HepG2 (cell line): ENCODE measurements around the gene DCC. TPM values are rescaled to one million over a fixed set of nuclear protein-coding genes. Genes with fewer than 3 reads are reported as not detected.

Source experiments
- ATAC-seq: fragments of 200-7000 bp; cut with Tn5 transposase; 3 replicates; pipeline ENCODE4 v1.9.1; 2020; ENCODE audit warnings: mild to moderate bottlenecking, moderate library complexity
- BruUV-seq: library from RNA; stranded (reverse); fragments of 400-500 nt; replicated peaks from 2 replicates; lab custom pipeline; 2021; lab: Mats Ljungman, UMichigan
- CTCF ChIA-PET: fragments of 300-600 bp; formaldehyde crosslinking; extraction: SDS; loops from one replicate; lab custom pipeline; 2021; ENCODE audit warnings: low total read pairs, inconsistent platforms, low intra/inter-chr PET ratio; lab: Yijun Ruan, JAX
- POLR2A ChIA-PET: fragments of 350-600 bp; sonication (Branson Sonifier 250); formaldehyde crosslinking; loops from one replicate; lab custom pipeline; 2020; ENCODE audit warnings: antibody characterized with exemption, inconsistent platforms; lab: Yijun Ruan, JAX
- DNase-seq: peaks from one replicate; pipeline ENCODE4 v3.0.0-alpha.2; 2015; ENCODE audit warnings: low spot score
- FAIRE-seq: peaks from 3 replicates; lab custom pipeline; 2011; peaks lifted over from hg19 to GRCh38; lab: Jason Lieb, UNC
- H2AFZ ChIP-seq: one replicate; pipeline ENCODE4 v1.6.1; 2011; ENCODE audit warnings: low read length, inconsistent platforms
- H3K27ac ChIP-seq: fragments of 300-600 bp; 3 replicates; pipeline ENCODE4 v1.8.0; 2011; ENCODE audit warnings: mixed run types, mild to moderate bottlenecking, mixed read lengths, low read length, inconsistent platforms; ENCODE audit not compliant: insufficient read depth; ENCODE audit errors: extremely low read length
- H3K27me3 ChIP-seq, 2 experiments: fragments of 200-600 bp in 1 of 2; 2 replicates in 1 of 2; 3 replicates in 1 of 2; pipeline versions ENCODE4 v1.6.0 to v1.8.0; 2011; ENCODE audit warnings: low read length in 2 of 2, mild to moderate bottlenecking in 2 of 2, moderate library complexity in 2 of 2, inconsistent platforms in 1 of 2; ENCODE audit not compliant: insufficient read depth in 2 of 2, control insufficient read depth in 1 of 2
- H3K36me3 ChIP-seq, 2 experiments: fragments of 200-600 bp in 1 of 2; replicated peaks in 1 of 2; 2 replicates in 1 of 2; 3 replicates in 1 of 2; pipeline versions ENCODE4 v1.5.1 to v1.8.0; 2011; ENCODE audit warnings: low read length in 2 of 2, inconsistent platforms in 1 of 2; ENCODE audit not compliant: insufficient read depth in 2 of 2, control insufficient read depth in 1 of 2
- H3K4me1 ChIP-seq: 2 replicates; pipeline ENCODE4 v1.5.1; 2012; ENCODE audit warnings: low read length, inconsistent platforms; ENCODE audit not compliant: insufficient read depth
- H3K4me2 ChIP-seq: 2 replicates; pipeline ENCODE4 v1.6.0; 2011; ENCODE audit warnings: low read depth, low read length, inconsistent platforms
- H3K4me3 ChIP-seq, 3 experiments: fragments of 200-600 bp in 1 of 3; sonication (generic), shearing (Covaris generic) in 1 of 3; replicated peaks in 1 of 3; 2 replicates each; pipeline ENCODE4 v1.5.1; 2011 to 2016; ENCODE audit warnings: low read length in 3 of 3, inconsistent platforms in 2 of 3, low read depth in 2 of 3, mild to moderate bottlenecking in 2 of 3, control low read depth in 1 of 3, mixed read lengths in 1 of 3; ENCODE audit not compliant: insufficient read depth in 1 of 3
- H3K79me2 ChIP-seq: one replicate; pipeline ENCODE4 v1.6.1; 2011; ENCODE audit warnings: low read length, inconsistent platforms; ENCODE audit not compliant: insufficient read depth
- H3K9ac ChIP-seq: 2 replicates; pipeline ENCODE4 v1.6.0; 2011; ENCODE audit warnings: mild to moderate bottlenecking, low read depth, low read length, inconsistent platforms; ENCODE audit not compliant: insufficient read depth
- H3K9me3 ChIP-seq: 2 replicates; pipeline ENCODE4 v1.5.1; 2012; ENCODE audit warnings: mild to moderate bottlenecking, low read length
- H4K20me1 ChIP-seq: 2 replicates; pipeline ENCODE4 v1.6.0; 2011; ENCODE audit warnings: inconsistent platforms, mild to moderate bottlenecking, low read length, moderate library complexity; ENCODE audit not compliant: insufficient read depth
- EHMT2 ChIP-seq: fragments of 200-600 bp; sonication (generic); IDR thresholded peaks from 2 replicates; pipeline ENCODE4 v1.7.0; 2017; ENCODE audit warnings: antibody characterized with exemption, low read depth, low read length, borderline replicate concordance
- HNRNPL ChIP-seq: fragments of 200-400 bp; formaldehyde crosslinking; IDR thresholded peaks from 2 replicates; pipeline ENCODE4 v1.6.1; 2017; ENCODE audit warnings: mild to moderate bottlenecking, low read depth, low read length
- IRX3 ChIP-seq: sonication (generic); formaldehyde crosslinking; IDR thresholded peaks from 2 replicates; pipeline ENCODE4 v1.8.1; 2023; ENCODE audit warnings: mild to moderate bottlenecking, low read depth, missing genetic modification reagents, borderline replicate concordance
- KDM3A ChIP-seq: IDR thresholded peaks from 2 replicates; pipeline ENCODE4 v1.6.1; 2018; ENCODE audit warnings: low read depth, missing compliant biosample characterization
- MLXIP ChIP-seq: sonication (generic); formaldehyde crosslinking; IDR thresholded peaks from 2 replicates; pipeline ENCODE4 v1.9.0; 2021; ENCODE audit warnings: missing genetic modification reagents, borderline replicate concordance
- NFE2 ChIP-seq: sonication (generic); formaldehyde crosslinking; IDR thresholded peaks from 2 replicates; pipeline ENCODE4 v1.4.0; 2020; ENCODE audit warnings: missing genetic modification reagents
- NONO ChIP-seq, 2 experiments: fragments of 450-650 bp in 1 of 2; sonication (generic) in 1 of 2; formaldehyde crosslinking in 1 of 2; IDR thresholded peaks in 1 of 2; conservative IDR thresholded peaks in 1 of 2; 2 replicates each; pipeline versions ENCODE4 v1.6.1 to v1.8.0; 2017 to 2022; ENCODE audit warnings: mild to moderate bottlenecking in 1 of 2, missing genetic modification reagents in 1 of 2, moderate library complexity in 1 of 2
- NRL ChIP-seq: sonication (generic); formaldehyde crosslinking; IDR thresholded peaks from 2 replicates; pipeline ENCODE4 v1.5.0; 2020; ENCODE audit warnings: missing genetic modification reagents, mild to moderate bottlenecking, moderate library complexity, borderline replicate concordance
- SIX4 ChIP-seq: sonication (generic); formaldehyde crosslinking; IDR thresholded peaks from 2 replicates; pipeline ENCODE4 v1.4.0; 2020; ENCODE audit warnings: missing genetic modification reagents
- STAT5B ChIP-seq: sonication (generic); formaldehyde crosslinking; IDR thresholded peaks from 2 replicates; pipeline ENCODE4 v1.4.0; 2020; ENCODE audit warnings: missing genetic modification reagents
- TBX3 ChIP-seq: fragments of 450-650 bp; IDR thresholded peaks from 2 replicates; pipeline ENCODE4 v1.6.1; 2017; ENCODE audit warnings: antibody characterized with exemption, mild to moderate bottlenecking, inconsistent platforms, borderline replicate concordance
- ZBTB10 ChIP-seq: sonication (generic); formaldehyde crosslinking; IDR thresholded peaks from 2 replicates; pipeline ENCODE4 v1.4.0; 2020; ENCODE audit warnings: missing genetic modification reagents, borderline replicate concordance
- ZBTB46 ChIP-seq: sonication (generic); formaldehyde crosslinking; IDR thresholded peaks from 2 replicates; pipeline ENCODE4 v1.4.0; 2020; ENCODE audit warnings: mild to moderate bottlenecking, missing genetic modification reagents, borderline replicate concordance
- ZFP36L1 ChIP-seq: sonication (generic); formaldehyde crosslinking; IDR thresholded peaks from 2 replicates; pipeline ENCODE4 v1.8.0; 2022; ENCODE audit warnings: mild to moderate bottlenecking, missing genetic modification reagents, moderate library complexity
- ZNF224 ChIP-seq: sonication (generic); formaldehyde crosslinking; IDR thresholded peaks from 2 replicates; pipeline ENCODE4 v1.5.0; 2020; ENCODE audit warnings: mild to moderate bottlenecking, missing genetic modification reagents
- ZNF253 ChIP-seq: sonication (generic); formaldehyde crosslinking; IDR thresholded peaks from 2 replicates; pipeline ENCODE4 v1.8.0; 2022; ENCODE audit warnings: mild to moderate bottlenecking, missing genetic modification reagents, borderline replicate concordance
- ZNF335 ChIP-seq: sonication (generic); formaldehyde crosslinking; IDR thresholded peaks from 2 replicates; pipeline ENCODE4 v1.4.0; 2020; ENCODE audit warnings: missing genetic modification reagents
- WGBS: methylation state at CpG from one replicate; pipeline ENCODE4 v1.1.6; 2017; ENCODE audit warnings: low lambda C conversion rate; 5-methylcytosine and 5-hydroxymethylcytosine counted together
- in situ Hi-C: cut with HindIII; loops from 2 replicates; pipeline ENCODE4 v1.10.0; 2017; ENCODE audit warnings: low pct_unique_long_range_greater_than_20kb; ENCODE audit not compliant: extremely low pct_ligation_motif_present
- intact Hi-C: fragments of 100-400 bp; cut with micrococcal nuclease; formaldehyde crosslinking; loops from one replicate; pipeline ENCODE4 v1.10.0; 2022; ENCODE audit not compliant: unreplicated experiment
- polyA plus RNA-seq, 8 experiments: library from polyadenylated mRNA; depleted of rRNA in 3 of 8; stranded (reverse) in 7 of 8; unstranded in 1 of 8; fragments of >200 nt; fragmentation: Illumina TruSeq in 4 of 8; extraction: Trizol in 4 of 8; gene quantifications; 2 replicates each; pipeline versions ENCODE4 v1.2.1 to v1.2.3, GENCODE V29; 2011 to 2016; ENCODE audit warnings: low read depth in 4 of 8, missing spikeins in 1 of 8, mixed read lengths in 1 of 8; ENCODE audit not compliant: insufficient read depth in 1 of 8
- total RNA-seq, 5 experiments: library from RNA; depleted of rRNA; stranded (reverse); fragments of >200 nt; fragmentation: Illumina TruSeq; extraction: Trizol; gene quantifications; 2 replicates each; pipeline ENCODE4 v1.2.3, GENCODE V29; 2016; ENCODE audit warnings: low read depth in 1 of 5

The DCC gene
- total and polyA plus RNA-seq, 2 of the 13 experiments (the other 11 are each of a cell fraction or from before 2014, with no cell fraction given): not detected

GRCh38 chr18:52615321-52615720 is 275.3 kb downstream of the DCC start (continued):
- TF ChIP-seq NFE2 (CRISPR knock-in tag) (no peak), ZNF224 (no peak)

GRCh38 chr18:52615943-52616342 is 275.9 kb downstream of the DCC start:
- no peak overlapping the region for H2AFZ ChIP-seq
- no peaks in the 10 kb centered on the region for H4K20me1 ChIP-seq
- no peak overlapping the region for H3K4me3 ChIP-seq
- in situ Hi-C loops: no loop called here
- H3K79me2 ChIP-seq: no peaks in the 10 kb centered on the region
- H3K36me3 ChIP-seq: no peaks in the 10 kb centered on the region
- DNase-seq (no peak), ATAC-seq (no peak), FAIRE-seq (no peak)
- H3K9ac ChIP-seq: no peak overlapping the region
- H3K4me1 ChIP-seq: no peaks in the 10 kb centered on the region
- H3K27me3 ChIP-seq: no peaks in the 10 kb centered on the region
- 13% methylated on average over 3 of the region's 3 CpGs for WGBS
- POLR2A ChIA-PET: no interaction called here
- intact Hi-C loops: no loop called here
- BruUV-seq: no TSS peak
- CTCF ChIA-PET: no interaction called here
- H3K4me2 ChIP-seq: no peak overlapping the region
- no peak overlapping the region for H3K27ac ChIP-seq
- H3K9me3 ChIP-seq: no peaks in the 10 kb centered on the region
- TF ChIP-seq ZNF335 (CRISPR knock-in tag): no peak
- no peak for TF ChIP-seq ZNF253
- TF ChIP-seq ZFP36L1 (CRISPR knock-in tag): no peak
- TF ChIP-seq TBX3: no peak
- no peak for TF ChIP-seq SIX4
- TF ChIP-seq ZBTB46 (CRISPR knock-in tag): no peak
- no peak for TF ChIP-seq NONO (IDR thresholded peaks at IDR 0.05)
- TF ChIP-seq NONO (CRISPR knock-in tag; conservative IDR thresholded peaks at IDR 0.05): no peak
- no peak for TF ChIP-seq MLXIP (CRISPR knock-in tag)
- TF ChIP-seq IRX3 (CRISPR knock-in tag): no peak
- no peak for TF ChIP-seq HNRNPL
- no peak for TF ChIP-seq NRL
- no peak for TF ChIP-seq EHMT2
- no peak for TF ChIP-seq STAT5B (CRISPR knock-in tag)
- no peak for TF ChIP-seq ZBTB10 (CRISPR knock-in tag)
- no peak for TF ChIP-seq NFE2 (CRISPR knock-in tag)
- no peak for TF ChIP-seq KDM3A
